Measurements from ENCODE around the gene OTC.

The OTC gene

GRCh38 chrX:38468563-38469157, 116.3 kb downstream of the OTC start:
- DNase-seq (ENCODE audit: low spot score), result no peak

Data from NAMALWA (cell line).